GM15510 (cell line): ENCODE results near the gene GPSM1.

Experiments used
- POLR2A ChIP-seq: IDR thresholded peaks from 3 replicates; pipeline ENCODE4 v1.6.1; 2011; ENCODE audit warnings: borderline replicate concordance; ENCODE audit not compliant: insufficient read length; ENCODE audit errors: extremely low read depth

GPSM1 gene

DNA sequence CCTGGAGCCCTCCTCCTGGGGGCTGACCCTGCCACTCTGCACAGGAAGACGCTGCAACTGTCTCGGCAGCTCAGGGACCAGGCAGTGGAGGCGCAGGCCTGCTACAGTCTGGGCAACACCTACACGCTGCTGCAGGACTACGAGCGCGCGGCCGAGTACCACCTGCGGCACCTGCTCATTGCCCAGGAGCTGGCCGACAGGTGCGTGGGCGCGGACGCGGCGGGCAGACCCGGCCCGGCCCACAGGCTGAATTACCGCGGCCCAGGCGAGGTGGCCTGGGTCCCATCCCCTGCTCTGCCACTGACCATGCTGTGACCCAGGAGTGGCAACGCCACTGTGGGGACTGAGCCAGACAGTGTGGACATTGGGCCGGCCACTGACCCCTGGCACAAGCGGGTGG, 11.2 kb downstream of the GPSM1 start:
- TF ChIP-seq POLR2A = no peak

DNA sequence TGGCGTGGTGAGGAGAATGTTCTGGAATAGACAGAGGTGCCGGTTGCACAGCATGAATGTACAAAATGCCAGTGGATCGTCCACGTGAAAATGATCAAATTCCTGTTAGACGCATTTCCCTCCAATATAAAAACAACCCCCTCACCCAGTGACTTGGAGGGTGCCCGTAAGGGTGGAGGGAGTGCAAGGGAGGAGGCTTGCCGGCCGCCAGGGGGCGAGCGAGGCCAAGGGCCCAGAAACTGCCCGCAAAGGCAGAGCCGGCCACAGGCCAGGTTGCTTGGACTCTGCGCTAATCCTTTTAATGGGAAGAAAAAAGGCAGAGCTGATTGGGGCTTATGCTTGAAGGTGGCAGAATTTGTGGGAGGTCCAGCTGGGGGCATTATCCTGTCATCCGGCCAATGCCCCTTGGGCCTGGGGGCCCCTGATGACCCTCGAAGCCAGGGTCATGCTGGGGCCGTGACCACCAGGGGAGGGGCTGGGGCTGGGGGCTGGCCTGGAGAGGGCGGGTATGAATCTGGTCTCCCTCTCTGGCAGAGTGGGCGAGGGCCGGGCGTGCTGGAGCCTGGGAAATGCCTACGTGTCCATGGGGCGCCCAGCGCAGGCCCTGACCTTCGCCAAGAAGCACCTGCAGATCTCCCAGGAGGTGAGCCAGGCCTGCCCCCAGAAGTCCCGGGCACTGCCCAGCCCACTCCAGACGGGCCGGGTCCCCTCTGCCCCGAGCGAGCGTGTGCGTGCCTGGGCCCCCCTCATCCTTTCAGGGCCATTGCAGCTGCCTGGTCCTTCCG, 12.0 kb downstream of the GPSM1 start:
- TF ChIP-seq POLR2A = no peak

DNA sequence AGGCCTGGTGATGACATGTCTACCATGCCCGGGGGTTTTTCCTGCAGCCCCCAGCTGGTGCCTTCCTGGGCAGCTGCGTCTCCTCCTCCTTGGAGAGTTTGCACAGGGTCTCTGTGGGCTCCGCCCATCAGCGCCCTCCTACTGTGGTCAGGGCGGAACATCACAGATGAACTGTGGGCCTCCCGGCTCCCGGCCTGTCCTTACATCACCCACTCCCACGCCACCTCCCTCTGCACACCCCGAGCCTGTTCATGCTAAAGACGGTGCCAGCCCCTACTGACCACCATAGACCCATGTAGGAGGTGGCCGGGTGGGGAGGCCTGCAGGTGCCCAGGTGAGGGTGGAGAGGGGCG, 12.6 kb downstream of the GPSM1 start:
- TF ChIP-seq POLR2A = no peak

DNA sequence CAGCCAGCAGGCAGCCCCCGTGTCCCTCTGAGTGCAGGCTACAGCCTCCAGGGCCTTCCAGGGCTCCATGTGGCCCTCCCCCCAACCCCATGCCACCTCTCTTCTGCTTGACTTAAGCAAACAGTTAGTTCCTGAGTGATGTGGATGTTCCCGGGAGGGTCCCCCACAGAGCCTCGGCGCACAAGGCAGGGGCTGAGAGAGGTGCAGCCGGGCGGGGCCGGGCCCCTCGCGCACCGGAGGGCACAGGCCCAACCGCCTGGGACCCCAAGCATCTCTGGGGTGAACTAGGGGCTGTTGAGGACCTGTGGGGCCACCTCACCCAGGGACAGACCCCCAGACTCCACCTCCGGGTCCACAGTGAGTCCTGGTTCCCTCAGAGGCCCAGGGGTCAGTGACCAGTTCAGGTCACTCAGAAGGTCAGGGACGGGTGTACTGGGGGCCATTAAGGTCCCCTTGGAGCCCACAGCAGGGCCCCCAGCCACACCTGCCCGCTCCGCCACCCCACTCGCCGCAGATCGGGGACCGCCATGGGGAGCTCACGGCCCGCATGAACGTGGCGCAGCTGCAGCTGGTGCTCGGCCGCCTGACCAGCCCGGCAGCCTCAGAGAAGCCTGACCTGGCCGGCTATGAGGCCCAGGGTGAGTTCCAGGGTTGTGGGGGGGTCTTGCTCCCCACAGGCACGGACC, 13.2 kb downstream of the GPSM1 start:
- TF ChIP-seq POLR2A = no peak

DNA sequence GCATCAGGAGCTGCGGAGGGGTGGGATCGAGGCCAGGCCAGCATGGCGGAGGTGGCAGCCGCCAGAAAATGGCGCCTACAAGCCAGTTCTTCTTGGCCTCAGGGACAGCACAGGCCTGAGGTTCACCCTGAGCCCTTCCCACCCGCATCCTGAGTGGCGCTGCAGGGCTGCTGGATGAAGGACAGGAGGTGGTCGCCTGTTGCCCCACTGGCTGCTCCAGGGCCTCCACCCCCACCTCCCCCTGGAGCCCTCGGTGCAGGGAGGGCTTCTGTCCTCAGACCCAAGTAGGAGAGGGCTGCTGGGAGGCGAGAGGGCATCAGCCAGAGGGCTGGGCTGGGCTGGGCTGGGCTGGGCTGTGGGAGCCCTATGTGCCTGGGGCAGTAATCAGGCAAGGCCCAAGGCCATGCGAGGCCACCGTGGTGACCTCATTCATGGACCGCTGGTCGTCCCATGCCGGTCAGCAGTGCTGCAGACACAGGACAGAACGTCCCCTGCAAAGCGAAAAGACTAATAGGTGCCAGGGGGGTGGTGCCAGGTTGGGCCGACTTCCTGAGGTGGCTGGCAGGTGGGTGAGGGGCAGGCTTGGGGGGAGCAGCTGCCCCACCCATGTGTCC, 13.8 kb downstream of the GPSM1 start:
- TF ChIP-seq POLR2A = no peak

DNA sequence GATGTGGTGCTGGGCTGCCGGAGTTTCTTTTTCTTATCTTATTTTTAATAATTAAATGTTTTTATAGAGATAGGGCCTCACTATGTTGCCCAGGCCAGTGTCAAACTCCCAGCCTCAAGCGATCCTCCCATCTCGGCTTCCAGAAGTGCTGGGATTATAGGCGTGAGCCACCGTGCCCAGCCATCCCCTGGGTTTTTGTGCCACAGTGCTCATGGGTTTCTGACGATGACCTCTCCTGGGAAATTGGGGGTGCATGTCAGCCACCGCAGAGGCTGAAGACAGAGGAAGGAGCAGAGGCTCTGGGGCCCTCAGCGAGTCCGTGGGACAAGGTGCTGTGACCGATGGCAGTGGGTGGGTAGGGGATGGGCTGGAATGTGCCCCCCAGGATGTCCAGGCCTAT, 14.4 kb downstream of the GPSM1 start:
- TF ChIP-seq POLR2A = no peak

DNA sequence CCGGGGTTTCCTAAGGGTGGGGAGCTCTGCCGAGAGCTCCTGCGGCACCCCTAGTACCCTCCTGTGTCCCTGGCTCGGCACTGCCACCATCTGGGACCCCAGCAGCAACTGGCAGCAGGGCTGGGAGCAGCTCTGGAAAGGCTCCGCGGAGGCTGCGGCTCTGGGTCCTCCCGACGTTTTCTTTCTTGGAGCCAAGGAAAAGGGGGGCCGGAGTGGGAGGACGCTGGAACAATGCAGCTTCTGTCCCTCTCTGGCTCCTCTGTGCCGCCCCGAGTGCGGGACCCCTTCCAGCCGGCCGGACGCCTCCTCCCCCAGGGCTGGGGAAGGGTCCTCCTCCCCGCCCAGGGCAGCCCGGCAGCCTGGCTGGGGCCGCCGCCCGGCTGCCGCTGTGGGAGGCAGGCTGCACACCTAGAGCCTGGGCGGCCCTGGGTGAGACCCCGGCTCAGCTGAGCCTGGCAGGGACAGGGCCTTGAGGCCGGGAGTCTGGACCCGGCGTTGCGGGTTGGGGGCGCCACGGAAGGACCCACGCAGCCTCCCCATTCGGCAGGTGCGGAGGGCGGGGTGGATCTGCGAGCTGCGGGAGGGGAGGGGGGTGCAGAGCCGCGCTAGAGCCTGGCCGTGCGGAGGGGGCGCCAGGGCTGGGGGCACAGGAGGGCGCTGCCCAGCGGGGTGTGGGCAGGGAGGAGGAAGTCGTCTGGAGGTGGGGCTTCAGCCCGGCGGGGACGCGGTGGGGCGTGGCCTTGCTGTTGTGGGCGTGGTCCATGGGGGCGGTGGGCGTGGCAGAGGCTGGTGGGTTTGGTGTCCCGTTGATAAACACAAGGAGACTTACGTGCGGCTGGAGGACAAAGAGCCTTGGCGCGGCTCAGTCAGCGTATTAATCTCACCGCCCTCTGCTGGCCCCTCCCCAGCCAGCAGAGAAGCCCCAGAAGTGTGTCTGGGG, 15.1 kb downstream of the GPSM1 start:
- TF ChIP-seq POLR2A = no peak

DNA sequence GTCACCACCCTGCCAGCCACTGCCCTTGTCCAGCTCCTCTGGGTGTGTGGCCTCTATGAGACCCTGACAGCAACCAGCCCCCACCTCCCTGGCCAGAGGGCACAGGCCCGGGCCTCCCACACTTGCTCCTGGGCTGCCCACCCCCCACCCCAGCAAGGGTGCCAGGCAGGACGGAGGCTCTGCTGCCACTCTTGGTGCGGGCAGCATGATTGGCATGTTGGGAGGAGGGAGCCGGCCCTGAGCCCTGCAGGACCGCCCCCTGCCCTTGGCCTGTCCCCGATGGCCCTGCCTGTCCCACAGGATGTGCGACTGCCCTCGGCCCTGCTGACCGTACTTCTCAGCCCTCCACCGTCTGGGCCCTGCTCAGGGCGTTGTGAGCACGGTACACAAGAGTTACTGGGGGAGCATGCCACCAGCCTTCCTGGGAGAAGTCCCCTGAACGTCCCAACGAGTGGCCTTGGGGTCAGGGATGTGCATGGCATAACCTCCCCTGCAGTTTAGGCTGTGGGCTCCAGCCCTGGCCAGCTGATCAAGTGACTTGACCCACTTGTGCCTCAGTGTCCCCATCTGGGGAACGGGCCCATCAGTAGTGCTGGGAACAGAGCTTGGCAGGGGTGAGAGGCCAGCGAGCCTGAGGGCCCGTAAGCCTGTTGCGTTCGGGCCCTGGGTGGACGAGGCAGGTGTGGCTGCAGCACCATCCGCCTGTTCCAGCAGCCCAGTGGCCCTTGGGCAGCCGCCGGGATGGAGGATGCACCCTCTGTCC, 16.0 kb downstream of the GPSM1 start:
- no peak for TF ChIP-seq POLR2A

GRCh38 chr9:136343884-136344269, 16.5 kb downstream of the GPSM1 start:
- TF ChIP-seq POLR2A = no peak

- no peak for TF ChIP-seq POLR2A
Measured at GRCh38 chr9:136344544-136345280, 17.4 kb downstream of the GPSM1 start.

DNA sequence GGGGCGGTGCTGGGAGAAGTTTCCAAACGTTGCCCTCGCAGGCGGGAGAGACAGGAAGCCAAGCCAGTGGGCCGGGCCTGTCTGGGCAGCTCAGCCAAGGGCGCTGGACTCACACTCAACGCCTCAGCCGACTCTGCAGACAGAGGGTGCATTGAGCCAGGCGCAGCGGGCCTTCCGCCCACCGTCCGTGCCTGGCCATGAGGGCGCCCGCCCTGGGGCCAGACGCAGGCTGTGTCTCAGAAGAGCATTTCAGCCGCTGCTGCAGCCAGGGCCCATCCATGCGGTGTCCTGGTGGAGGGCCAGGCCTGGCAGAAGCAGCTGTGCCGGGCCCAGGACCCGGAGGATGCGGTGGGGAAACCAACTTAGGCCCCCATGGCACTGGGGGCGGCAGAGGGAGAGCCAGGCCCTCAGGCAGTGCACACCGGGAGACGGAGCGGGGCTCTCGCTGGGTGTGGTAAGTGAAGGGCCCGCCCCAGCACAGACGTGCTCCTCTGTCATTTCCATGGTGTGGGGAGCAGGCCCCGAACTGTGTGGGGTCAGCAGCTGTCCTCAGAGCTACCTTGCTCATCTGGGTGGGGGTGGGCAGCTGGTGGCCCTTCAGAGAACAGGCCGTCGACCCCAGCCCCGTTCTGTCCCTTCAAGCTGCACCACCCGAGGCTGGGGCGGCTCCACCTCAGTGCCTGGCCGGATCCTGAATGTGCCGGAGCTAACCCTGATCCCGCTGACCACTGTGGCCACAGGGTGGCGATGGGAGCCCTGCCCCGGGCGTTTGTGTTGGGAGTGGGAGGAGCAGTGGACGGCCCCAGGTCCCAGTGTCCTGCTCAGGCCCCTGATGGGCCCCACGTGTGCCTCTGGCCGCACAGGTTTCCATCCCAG, 18.2 kb downstream of the GPSM1 start:
- TF ChIP-seq POLR2A = no peak

- TF ChIP-seq POLR2A = no peak
Measured at GRCh38 chr9:136346157-136346481, 18.8 kb downstream of the GPSM1 start.
